Measurements from ENCODE around the gene GPR173.

Gene GPR173

GRCh38 chrX:53071604-53072417, 23.2 kb downstream of the GPR173 start:
- peak; percentile 87 for DNase-seq

- DNase-seq, result no peak
These were observed 24.0 kb downstream of the GPR173 start for GRCh38 chrX:53072418-53073114.

- no peak for DNase-seq
These were observed 24.6 kb downstream of the GPR173 start for GRCh38 chrX:53073115-53073586.

- DNase-seq, result no peak
These were observed 26.4 kb downstream of the GPR173 start for GRCh38 chrX:53075011-53075410.

GRCh38 chrX:53076671-53077070, 28.1 kb downstream of the GPR173 start:
- no peak for DNase-seq

- DNase-seq, result peak; percentile 17
These were observed 28.9 kb downstream of the GPR173 start for GRCh38 chrX:53077207-53078197.

- DNase-seq, result no peak
These were observed 30.4 kb downstream of the GPR173 start for GRCh38 chrX:53078943-53079342.

- DNase-seq, result peak; percentile 56
These were observed 32.3 kb downstream of the GPR173 start for GRCh38 chrX:53080628-53081580.

- DNase-seq, result peak; percentile 97
These were observed 33.6 kb downstream of the GPR173 start, which contains the start of gene TSPYL2 for GRCh38 chrX:53081925-53082772. TSS of gene TSPYL2 (plus strand) at chrX:53082367. CDS start at chrX:53082499, 132 bp downstream.

- no peak for DNase-seq
These were observed 34.4 kb downstream of the GPR173 start for GRCh38 chrX:53082773-53083616.

- DNase-seq, result peak; percentile 31
These were observed 35.5 kb downstream of the GPR173 start for GRCh38 chrX:53084043-53084570.

GRCh38 chrX:53084863-53085262, 36.3 kb downstream of the GPR173 start:
- peak; percentile 9 for DNase-seq

- peak; percentile 53 for DNase-seq
These were observed 37.2 kb downstream of the GPR173 start for GRCh38 chrX:53085661-53086229.

GRCh38 chrX:53086464-53086863, 37.9 kb downstream of the GPR173 start:
- DNase-seq, result no peak

- DNase-seq, result peak; percentile 31
These were observed 38.8 kb downstream of the GPR173 start for GRCh38 chrX:53087388-53087831.

- peak; percentile 92 for DNase-seq
These were observed 39.8 kb downstream of the GPR173 start for GRCh38 chrX:53088136-53088974.

GRCh38 chrX:53089224-53089842, 40.7 kb downstream of the GPR173 start:
- DNase-seq, result peak; percentile 72

All from CD4-positive, alpha-beta T cell treated with Interleukin-17A for 1 hour (primary cell).